GM23338 (cell line): ENCODE measurements around the gene INTU.

Source experiments
- CREB1 ChIP-seq: fragments of 250-450 bp; sonication (Bioruptor Pico); IDR thresholded peaks from 2 replicates; pipeline ENCODE4 v1.5.0; 2020; ENCODE audit warnings: low read depth, mild to moderate bottlenecking, moderate library complexity
- EZH2 ChIP-seq: fragments of 200-600 bp; sonication (generic); IDR thresholded peaks from one replicate; pipeline ENCODE4 v1.8.0; 2017; ENCODE audit warnings: antibody characterized with exemption, mild to moderate bottlenecking, low read depth; ENCODE audit not compliant: unreplicated experiment
- JUNB ChIP-seq: IDR thresholded peaks from one replicate; pipeline ENCODE4 v1.6.1; 2016; ENCODE audit warnings: antibody characterized with exemption; ENCODE audit not compliant: unreplicated experiment

DNA sequence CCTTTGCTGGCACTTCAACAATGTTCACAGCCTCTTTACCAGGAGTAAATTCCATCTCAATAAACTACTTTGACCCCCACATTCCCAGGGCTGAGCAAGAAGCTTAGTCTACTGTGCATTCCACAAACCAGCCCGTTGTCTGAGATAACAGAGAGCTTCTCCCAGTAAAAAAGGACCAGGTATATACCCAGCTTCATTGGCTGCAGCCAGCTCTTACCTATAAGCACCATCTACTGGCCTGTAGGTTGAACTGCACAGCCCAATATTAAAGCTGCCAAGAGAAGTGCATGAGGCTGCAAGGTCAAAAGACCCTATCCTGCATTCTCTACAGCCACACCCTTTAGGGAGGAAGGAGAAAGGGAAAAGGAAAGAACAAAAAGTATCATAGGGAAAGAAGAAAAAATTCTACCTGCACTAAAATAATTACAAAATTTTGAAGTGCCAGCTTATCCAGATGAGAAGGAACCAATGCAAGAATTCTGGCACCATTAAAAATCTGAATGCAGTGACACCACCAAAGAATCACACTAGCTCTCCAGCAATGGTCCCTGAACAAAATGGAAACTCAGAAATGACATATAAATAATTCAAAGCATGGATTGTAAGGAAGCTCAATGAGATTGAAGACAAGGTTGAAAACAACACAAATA is 45.7 kb upstream of the INTU start:
- TF ChIP-seq EZH2 = no peak
- TF ChIP-seq JUNB = no peak
- TF ChIP-seq CREB1 (CRISPR knock-in tag) = no peak
